NCI-H2227 (cell line): ENCODE measurements around the gene SCO1.
A peak's percentile ranks its signal among the peaks of the same experiment; 100 is the strongest.
"Not testable (repeated sequence)": the region's sequence is repeated elsewhere in the genome, so short reads cannot be mapped to it uniquely, and the experiment has no call there.

Experiments used
- DNase-seq: peaks from one replicate; lab custom pipeline; 2025; ENCODE audit not compliant: unreplicated experiment; lab: John Stamatoyannopoulos, UW

Gene SCO1

DNA sequence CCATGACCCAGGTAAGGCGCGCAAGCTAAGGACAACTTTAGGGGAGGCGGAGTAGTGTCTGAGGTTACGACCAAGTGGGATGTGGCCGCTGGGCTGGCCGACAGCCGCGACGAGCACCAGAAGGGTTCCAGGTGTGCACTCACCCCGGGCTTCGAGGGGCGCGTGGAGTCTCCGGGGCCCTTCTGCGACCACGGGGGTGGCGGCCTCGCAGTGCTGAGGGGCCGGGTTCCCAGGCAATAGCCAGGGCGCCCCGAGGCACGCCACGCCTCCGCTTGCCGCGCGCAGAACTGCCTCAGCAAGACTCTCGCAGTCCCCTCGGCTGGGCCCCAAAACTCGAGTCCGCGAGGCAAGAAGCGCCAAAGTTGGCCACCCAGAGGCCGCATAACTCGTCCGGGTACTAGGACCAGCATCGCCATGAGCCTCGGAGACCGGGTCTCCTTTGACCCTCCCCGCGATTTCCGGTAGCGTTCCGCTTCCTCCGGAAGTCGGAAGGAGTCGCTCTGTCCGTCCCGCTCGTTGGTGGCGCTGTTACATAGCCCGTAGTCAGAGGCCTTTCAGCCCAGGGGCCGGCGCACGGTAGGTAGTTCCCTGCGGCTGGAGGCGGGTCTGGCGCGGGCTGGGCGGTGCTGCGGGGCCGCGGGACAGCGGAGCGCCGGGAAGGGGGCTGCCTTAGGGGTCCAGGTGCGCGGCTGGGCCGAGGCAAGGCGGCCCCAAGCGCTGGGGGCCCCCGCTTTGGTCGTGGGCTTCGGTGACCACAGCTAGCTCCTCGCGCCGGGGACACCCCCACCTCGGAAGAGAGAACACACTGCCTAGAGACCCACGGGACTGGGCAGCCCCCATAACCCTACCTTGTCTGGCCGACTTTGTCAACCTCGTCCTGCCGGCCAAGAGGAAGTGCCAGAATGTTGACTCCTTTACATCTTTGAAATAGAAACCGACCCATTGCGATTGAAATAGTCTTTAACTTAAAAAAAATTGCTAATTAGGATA lies at the start of gene SCO1, which contains the start of gene ADPRM:
Gene SCO1 (minus strand): TSS at position 442 of the 990 bp plus-strand sequence. CDS start 26 bp downstream, at position 416.
Gene ADPRM (plus strand): TSS at position 503 of the 990 bp plus-strand sequence. CDS start 7,333 bp downstream, outside the sequence.
- peak; percentile 93 for DNase-seq

DNA sequence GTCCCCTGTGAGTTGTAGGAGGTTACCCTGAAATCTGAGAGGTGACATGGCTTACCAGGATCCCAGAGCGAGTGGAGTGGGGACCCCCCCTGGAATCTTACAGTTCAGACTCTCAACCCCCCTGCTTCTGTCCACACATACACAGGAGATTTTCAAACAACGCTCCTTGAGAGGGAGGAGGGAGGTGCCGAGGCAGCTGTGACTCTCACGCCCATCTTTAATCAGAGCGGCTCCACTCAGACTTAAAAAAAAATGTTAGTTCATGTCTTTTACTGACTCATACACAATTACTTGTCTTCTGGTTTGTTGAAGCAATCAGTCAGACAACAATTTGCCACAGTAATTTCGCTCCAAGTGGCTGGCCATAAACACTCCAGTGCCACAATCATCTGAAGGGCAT lies 47.9 kb upstream of the SCO1 start:
- peak; percentile 50 for DNase-seq

DNA sequence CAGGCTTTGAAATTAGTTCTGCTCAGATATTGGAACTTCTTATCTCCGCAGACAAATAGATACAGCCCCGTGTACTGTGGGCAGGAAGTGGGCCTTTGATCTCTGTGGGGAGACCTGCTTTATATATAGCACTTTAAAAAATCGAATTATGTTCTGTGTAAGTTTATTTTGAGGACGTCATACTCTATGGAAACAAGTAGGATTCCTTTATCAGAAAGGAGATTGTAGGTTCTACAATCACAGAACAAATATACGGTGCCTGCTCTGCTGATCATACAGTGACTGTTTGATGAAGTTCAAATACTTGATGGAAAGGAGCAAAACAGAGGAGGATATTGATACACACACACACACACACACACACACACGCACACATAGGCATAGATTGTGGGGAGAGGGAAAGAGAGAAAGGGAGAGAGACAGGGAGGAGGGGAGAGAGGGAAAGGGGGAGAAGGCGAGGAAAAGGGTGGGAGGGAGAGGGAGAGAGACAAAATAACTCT lies 47.2 kb upstream of the SCO1 start:
- DNase-seq: no peak

DNA sequence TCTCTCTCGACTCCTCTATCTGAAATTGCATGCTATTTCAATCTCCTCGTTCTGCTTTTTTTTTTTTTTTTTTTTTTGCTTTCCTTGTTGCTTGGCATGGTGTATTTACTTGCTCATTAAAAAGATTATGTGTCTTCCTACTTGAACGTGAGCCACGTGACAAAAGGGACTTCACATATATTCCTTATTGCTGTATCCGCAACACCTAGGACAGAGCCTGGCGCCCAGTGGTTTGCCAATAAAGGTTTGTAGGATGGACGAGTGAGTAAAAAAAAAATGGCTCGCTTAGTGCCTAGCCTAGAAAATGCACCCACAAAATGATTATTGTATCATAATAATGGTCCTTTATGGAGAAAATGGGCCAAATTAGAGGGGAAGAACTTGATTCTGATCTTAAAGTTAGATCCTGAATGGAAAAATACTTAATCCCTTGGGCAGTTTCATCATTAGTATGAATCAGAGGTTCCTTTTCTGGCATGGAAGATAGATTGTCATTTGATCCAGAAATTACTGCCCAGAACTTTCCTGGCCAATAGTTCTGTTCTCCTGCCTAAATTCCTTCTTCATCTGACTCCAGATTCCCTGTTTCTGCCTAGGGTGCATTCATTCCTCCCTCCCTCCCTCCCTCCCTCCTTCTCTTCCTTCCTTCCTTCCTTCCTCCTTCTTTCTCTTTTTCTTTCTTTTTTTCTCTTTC lies 46.1 kb upstream of the SCO1 start:
- DNase-seq: no peak

DNA sequence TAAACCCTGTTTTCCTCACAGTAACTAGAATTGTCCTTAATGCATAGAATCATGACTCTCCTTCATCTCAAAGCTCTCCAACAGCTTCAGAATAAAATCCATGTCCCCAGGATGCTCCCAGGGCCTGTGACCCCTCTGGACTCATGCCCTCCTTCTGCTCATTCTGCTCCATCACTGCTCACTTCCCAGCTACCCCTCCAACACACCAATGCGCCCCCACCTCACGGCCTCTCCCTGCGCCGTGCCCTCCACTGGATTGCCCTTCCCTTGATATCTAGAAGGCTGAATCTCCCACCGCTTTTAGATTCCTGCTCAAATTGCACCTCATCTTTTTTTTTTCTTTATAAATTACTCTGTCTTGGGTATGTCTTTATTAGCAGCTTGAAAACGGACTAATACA lies 45.1 kb upstream of the SCO1 start:
- no peak for DNase-seq

DNA sequence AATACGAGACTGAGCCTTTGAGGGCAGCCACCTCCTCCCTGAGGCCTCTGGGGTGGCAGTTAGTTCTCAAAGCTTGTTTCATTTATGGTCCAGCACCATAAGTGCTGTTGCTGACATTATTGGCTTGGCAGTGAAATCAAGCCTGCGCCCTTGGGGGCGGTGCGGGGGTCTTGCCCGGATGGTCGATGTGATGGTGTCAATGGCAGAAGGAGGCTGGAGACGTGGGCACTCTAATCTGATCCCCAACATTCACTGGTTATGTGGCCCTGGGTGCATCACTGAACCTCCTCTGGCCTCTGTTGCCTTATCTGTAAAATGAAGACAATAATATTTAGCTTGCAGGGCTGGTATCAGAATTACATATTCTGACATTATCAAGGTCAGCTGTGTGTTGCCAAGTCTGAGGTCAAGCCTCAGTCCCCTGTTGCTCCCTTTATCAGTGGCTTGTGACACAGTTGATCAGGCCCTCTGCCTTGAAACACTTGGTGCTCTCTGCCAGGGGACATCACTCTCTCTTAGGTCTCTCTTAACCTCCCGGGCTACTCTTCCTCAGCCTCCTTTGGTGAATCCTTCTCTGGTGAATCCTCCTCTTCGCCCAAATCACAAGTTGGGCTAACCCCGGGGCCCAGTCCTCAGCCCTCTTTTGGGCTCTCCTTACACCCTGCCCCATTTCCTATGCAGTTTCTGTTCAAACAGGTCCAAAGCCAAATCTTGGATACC lies 44.2 kb upstream of the SCO1 start:
- no peak for DNase-seq

DNA sequence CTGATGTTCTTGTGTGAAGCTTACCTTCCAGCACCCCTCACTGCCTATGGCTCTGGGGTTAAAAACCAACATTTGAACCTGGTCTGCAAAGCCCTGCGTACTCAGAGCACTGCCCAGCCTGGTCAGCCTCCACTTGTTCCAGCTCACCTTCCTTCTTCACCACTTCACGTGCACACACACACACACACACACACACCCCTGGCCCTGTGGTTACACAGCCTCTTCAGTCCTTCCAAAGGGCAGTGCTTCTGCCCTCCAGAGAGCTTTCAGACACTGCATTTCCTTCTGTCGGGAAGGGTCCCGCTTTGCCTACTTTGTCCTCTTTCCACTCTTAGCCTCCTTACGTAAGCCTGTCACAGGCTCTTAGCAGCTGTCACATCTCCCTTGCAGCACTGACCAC lies 42.1 kb upstream of the SCO1 start:
- peak; percentile 18 for DNase-seq

DNA sequence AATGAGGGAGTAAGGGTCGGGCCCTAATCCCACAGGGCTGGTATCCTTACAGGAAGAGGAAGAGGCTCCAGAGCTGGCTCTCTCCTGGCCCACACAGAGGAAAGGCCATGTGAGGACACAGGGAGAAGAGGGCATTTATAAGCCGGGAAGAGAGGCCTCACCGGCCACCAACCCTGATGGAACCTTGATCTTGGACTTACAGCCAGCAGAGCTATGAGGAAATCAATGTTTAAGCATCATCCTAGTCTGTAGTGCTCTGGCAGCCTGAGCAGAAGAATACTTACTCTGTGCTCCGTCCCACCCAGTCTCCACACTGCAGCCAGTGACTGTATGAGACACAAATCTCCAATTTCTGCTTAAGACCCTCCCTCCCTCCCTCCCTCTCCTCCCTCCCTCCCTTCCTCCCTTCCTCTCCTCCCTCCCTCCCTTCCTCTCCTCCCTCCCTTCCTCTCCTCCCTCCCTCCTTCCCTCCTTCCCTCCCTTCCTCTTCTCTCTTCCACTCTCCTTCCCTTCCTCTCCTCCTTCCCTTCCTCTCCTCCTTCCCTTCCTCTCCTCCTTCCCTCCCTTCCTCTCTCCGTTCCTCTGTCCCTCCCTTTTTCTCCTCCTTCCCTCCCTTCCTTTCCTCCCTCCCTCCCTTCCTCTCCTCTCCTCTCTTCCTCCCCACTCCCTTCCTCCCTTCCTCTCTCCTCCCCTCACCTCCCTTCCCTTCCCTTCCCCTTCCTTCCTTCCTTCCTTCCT lies 41.4 kb upstream of the SCO1 start:
- DNase-seq: no peak

DNA sequence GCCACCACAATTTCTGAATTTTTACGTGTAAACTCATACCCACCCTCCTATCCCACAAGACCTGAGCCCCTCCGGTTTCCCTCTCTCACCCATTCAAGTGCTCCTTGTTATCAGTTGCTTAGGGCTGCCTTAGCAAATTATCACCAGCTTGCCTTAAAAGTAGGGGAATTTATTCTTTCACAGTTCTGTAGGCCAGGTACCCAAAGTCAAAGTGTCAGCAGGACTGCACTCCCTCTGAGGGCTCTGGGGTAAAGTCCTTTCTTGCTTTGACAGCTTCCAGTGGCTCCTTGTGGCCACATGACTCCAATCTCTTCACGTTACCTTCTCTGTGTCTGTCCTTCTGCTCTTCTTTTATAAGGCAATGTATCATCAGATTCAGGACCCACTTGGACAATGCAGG lies 40.4 kb upstream of the SCO1 start:
- DNase-seq: no peak

DNA sequence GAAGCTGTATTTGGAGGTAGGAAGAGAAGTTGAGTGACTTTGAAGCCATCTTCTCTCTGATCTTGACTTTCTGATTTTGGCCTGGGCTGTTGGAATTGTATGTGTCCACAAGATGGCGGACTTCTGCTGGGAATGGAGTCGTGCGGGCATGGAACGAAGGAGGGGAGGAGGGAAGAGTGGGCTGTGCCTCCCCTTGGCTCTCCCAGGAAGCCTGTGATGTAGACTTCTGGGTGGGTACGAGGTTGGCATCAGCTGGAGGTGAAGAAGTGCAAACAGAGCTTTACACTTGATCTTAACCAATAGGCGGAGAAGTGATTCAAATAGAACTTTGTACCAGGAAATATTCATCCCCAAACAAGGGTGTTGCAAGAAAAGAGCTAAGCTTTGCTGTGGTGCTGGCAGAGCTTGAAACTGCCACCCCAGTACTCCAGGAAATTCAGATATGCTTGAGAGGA lies 39.9 kb upstream of the SCO1 start:
- peak; percentile 68 for DNase-seq

DNA sequence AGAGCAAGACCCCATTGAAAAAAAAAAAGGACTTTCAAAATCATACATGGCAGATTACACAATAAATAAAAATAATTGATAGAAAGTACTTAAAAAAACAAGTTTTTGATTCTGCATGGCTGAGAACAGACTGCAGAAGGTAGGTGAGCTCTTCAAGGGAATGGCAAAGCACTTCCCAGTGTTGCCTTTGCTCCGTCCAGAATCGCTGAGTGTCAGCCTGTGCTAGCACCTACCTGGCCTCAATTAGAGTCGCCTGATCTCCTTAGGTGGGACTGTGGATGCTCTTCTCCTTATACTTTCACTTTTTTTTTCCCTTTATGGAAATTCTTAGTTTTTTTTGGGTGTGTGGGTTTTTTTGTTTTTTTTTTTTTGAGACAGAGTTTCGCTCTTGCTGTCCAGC lies 38.5 kb upstream of the SCO1 start:
- DNase-seq: no peak

DNA sequence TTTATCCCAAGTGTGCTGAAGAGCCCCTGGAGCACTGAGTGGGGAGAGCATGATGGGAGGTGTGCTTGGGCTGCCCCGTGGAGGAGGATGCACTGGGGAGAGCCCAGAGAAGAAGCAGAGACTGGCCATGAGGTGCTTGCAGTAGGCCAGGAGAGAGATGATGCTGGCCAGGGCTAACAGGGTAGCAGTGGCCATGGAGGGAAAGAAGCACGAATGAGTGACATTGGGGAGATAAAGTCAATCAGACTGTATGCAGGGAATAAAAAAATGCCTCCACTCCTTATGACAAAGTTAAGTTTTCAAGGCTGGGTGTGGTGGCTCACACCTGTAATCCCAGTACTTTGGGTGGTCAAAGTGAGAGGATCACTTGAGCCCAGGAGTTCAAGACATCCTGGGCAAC lies 37.9 kb upstream of the SCO1 start:
- no peak for DNase-seq

DNA sequence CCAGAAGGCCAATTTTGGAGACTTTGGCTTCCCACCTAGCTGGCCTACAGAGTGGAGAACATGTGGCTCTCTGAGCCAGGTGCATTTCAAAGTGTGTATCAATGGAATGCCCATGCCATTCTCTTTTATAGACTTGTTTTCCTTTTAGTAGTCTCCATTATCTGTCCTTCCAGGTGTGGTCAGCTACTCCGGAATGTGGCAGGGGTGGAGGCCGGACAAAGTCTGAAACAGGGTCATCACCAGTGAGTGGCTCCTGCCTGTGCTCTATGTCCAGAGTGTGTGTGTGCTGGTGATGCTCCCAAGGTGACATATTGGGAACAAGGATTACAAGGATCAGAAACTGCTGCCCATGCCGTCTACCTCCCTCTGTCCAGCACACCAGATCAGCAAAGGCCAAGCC lies 36.3 kb upstream of the SCO1 start:
- DNase-seq: no peak

DNA sequence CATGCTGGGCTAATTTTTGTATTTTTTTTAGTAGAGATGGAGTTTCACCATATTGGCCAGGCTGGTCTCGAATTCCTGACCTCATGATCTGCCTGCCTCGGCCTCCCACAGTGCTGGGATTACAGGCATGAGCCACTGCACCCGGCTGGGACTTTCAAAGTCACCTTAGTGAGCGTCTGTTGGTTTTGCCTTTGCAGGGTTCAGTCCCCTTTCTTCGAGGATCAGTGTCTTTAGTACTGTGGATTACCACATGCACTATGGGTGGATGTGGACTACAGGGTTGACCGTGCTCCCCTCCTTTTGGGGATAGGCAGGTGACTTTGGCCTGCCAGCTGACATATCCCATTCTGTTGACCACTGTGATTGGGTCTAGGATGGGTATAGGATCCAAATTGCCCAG lies 34.8 kb upstream of the SCO1 start:
- DNase-seq: not testable (repeated sequence)

DNA sequence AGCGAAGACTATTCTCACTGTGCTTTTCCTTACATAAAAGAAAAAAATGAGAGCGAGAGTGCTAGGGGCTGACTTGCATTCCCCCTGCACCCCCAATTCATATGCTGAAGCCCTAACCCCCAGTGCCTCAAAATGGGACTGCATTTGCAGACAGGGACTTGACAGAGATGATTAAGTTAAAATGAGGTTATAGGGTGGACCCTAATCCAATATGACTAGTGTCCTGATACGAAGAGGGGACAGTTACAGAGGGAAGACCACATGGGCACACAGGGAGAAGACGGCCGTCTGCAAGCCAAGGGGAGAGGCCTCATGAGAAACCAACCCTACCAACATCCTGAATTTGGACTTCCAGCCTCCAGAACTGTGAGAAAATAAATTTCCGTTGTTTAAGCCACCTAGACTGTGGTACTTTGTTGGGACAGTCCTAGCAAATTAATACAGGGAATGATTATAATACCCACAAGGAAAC lies 34.1 kb upstream of the SCO1 start:
- no peak for DNase-seq

DNA sequence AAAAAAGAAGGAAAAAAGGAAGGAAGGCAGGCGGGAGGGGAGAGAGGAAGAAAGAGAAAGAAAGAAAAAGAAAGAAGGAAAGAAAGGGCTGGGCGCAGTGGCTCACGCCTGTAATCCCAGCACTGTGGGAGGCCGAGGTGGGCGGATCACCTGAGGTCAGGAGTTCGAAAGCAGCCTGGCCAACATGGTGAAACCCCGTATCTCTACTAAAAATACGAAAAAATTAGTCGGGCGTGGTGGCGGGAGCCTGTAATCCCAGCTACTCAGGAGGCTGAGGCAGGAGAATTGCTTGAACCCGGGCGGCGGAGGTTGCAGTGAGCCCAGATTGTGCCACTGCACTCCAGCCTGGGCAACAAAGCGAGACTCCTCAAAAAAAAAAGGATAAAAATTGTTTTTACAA lies 32.9 kb upstream of the SCO1 start:
- not testable (repeated sequence) for DNase-seq

DNA sequence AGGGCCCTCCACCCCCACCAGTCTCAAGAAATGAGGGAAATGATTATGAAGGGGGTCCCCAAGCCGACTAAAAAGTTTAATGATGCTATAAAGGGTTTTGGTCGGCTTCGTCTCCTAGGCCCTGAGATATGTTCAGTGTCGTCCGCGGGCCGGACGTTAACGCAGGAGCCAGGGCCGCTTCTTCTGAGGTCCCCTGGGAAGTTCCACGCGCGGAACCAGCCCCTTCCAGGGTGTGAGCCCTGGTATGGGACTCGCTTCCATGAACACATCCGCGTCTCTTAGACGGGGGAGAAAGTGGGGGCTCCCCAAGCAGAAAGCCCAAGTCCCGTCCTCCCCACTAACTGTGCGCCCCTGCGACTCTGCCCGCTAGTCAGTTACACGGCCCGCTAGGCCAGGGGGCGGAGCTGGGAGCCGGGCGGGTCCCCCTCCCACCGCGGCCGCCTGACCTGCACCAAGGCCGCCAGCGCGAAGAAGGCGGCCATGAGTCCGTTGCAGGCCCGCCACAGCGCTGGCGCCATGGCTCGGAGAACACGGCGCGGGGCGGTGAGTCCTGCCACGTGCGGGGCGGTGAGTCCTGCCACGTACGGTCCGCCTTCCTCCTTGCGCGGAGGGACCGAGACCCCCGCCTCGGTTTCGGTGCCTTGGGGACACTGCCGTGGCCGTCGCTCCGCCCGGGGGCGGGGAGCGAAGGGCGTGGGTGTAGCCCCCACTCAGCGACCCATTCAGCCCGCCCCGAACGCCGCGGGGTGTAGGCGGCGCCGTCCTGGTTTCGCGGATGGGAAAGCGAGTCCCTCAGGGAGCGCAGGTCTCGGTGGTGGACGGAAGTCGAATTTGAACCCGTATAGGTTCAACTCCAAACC lies 32.2 kb upstream of the SCO1 start, which contains the start of gene TMEM220:
Gene TMEM220 (minus strand): TSS at position 690 of the 860 bp plus-strand sequence. CDS start 172 bp downstream, at position 518.
- DNase-seq: peak; percentile 77

DNA sequence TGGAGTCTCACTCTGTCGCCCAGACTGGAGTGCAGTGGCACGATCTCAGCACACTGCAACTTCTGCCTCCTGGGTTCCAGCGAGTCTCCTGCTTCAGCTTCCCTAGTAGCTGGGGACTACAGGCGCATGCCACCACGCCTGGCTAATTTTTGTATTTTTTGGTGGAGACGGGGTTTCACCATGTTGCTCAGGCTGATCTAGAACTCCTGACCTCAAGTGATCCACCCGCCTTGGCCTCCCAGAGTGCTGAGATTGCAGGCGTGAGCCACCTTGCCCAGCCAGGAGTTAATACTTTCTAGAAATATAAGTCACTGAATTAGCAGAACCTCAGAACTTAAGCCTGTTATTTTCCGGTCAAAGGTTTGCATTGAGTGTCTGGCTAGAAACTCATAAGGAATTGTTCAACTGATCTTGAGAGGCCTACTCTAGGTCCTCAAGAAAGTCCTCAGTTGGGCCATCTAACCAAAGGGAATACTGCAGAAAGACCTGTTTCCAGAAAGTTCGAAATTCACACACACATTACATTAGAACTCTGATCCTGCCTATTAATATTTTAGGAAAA lies 31.1 kb upstream of the SCO1 start:
- DNase-seq: no peak

DNA sequence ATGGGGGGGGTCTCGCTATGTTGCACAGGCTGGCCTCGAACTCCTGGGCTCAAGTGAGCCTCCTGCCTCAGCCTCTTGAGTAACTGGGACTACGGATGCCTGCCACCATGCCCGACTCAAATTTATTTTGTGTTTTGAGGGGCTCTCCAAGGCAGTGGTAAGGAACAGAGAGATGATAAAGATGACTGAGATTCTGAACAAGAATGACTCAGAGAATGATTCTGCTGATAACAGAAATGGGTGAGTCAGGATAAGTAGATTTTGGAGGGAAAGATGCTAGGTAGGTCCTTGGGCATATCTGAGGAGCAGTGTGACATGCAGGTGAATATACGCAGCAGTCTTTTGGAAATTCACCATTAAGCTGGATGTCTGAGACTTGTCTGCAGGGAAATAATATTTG lies 29.9 kb upstream of the SCO1 start:
- DNase-seq: no peak
